GM21515 (cell line): ENCODE measurements around the gene ATP8A2.
"Not testable (repeated sequence)": the region's sequence is repeated elsewhere in the genome, so short reads cannot be mapped to it uniquely, and the experiment has no call there.

ENCODE experiments used
- ATAC-seq: cut with Tn5 transposase; IDR thresholded peaks from one replicate; pipeline ENCODE4 v1.9.1; 2021; ENCODE audit not compliant: unreplicated experiment

Gene ATP8A2

GRCh38 chr13:25457566-25457965 lies 85.8 kb downstream of the ATP8A2 start:
- ATAC-seq = no peak

GRCh38 chr13:25462301-25463125 lies 90.7 kb downstream of the ATP8A2 start:
- no peak for ATAC-seq

- ATAC-seq = no peak
Observed at GRCh38 chr13:25463496-25463895, 91.7 kb downstream of the ATP8A2 start.

- ATAC-seq = no peak
Observed at GRCh38 chr13:25466880-25467279, 95.1 kb downstream of the ATP8A2 start.

GRCh38 chr13:25468325-25469168 lies 96.8 kb downstream of the ATP8A2 start:
- ATAC-seq = no peak

GRCh38 chr13:25469169-25469525 lies 97.4 kb downstream of the ATP8A2 start:
- ATAC-seq = no peak

GRCh38 chr13:25473864-25474263 lies 102.1 kb downstream of the ATP8A2 start:
- no peak for ATAC-seq

GRCh38 chr13:25478186-25478585 lies 106.4 kb downstream of the ATP8A2 start:
- ATAC-seq = no peak

GRCh38 chr13:25489238-25489637 lies 117.5 kb downstream of the ATP8A2 start:
- ATAC-seq = no peak

- ATAC-seq = no peak
Observed at GRCh38 chr13:25490236-25490635, 118.5 kb downstream of the ATP8A2 start.

GRCh38 chr13:25493931-25494640 lies 122.3 kb downstream of the ATP8A2 start:
- ATAC-seq = no peak

GRCh38 chr13:25494698-25495411 lies 123.1 kb downstream of the ATP8A2 start:
- no peak for ATAC-seq

GRCh38 chr13:25501231-25501630 lies 129.5 kb downstream of the ATP8A2 start:
- ATAC-seq = no peak

GRCh38 chr13:25502031-25502430 lies 130.3 kb downstream of the ATP8A2 start:
- no peak for ATAC-seq

GRCh38 chr13:25502551-25502950 lies 130.8 kb downstream of the ATP8A2 start:
- ATAC-seq = no peak

- no peak for ATAC-seq
Observed at GRCh38 chr13:25503856-25504255, 132.1 kb downstream of the ATP8A2 start.

GRCh38 chr13:25507841-25508240 lies 136.1 kb downstream of the ATP8A2 start:
- ATAC-seq = no peak

- ATAC-seq = not testable (repeated sequence)
Observed at GRCh38 chr13:25513060-25513459, 141.3 kb downstream of the ATP8A2 start.

- no peak for ATAC-seq
Observed at GRCh38 chr13:25518441-25518840, 146.7 kb downstream of the ATP8A2 start.

GRCh38 chr13:25525884-25526283 lies 154.1 kb downstream of the ATP8A2 start:
- ATAC-seq = no peak

GRCh38 chr13:25528266-25528665 lies 156.5 kb downstream of the ATP8A2 start:
- no peak for ATAC-seq
